ENCODE data around the gene MTMR12. TPM values are rescaled to one million over a fixed set of nuclear protein-coding genes. Genes with fewer than 3 reads are reported as not detected.

MTMR12 gene
- polyA plus RNA-seq, 1 donor (not counting 4 experiments of a cell fraction or from before 2014, with no cell fraction given) = 17.1 TPM

DNA sequence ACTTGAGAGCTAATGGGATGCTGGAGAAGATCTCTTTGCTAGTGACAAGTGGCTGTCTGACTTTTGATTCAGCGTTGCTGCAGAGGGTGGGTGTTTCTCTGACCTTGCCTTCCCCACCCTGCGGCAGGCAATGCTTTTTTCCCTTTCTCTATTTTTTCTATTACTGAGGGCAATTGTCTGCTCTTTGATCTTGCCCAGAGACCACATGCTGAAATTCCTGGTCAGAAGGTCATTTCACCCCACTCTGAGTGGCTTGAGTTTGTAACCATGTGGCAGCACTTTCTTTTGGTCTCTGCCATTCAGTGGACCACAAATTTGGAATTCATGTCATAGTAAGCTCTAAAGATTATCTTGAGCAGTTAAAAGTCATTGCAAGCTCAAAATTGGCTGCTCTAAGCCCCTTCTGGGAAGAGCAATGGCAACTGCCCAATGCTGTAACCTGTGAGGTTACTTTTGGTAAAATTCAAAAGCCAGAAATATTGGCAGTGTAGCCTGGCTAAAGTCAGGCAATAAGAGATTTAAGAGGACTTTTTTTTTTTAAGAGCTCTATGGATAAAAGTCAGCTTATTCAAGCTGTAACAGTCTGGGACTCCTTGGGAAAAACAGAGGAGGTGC, 30.4 kb upstream of the MTMR12 start:
- Histone ChIP-seq H3K27me3 (ENCODE audit: control insufficient read depth, extremely low read depth, insufficient read depth, low read length) (no peaks in the 10 kb centered on the region), H3K9ac (ENCODE audit: control insufficient read depth, extremely low read depth, insufficient read depth, low read length) (no peak overlapping the region), H3K4me1 (ENCODE audit: control insufficient read depth, extremely low read depth, insufficient read depth, low read length) (no peaks in the 10 kb centered on the region), H3K36me3 (ENCODE audit: control insufficient read depth in 2 of 2, extremely low read depth in 1 of 2, insufficient read depth in 2 of 2, low read length in 2 of 2) (no peaks in the 10 kb centered on the region), H4K20me1 (ENCODE audit: control insufficient read depth, extremely low read depth, insufficient read depth, low read length) (no peaks in the 10 kb centered on the region), H3K27ac (ENCODE audit: control insufficient read depth, insufficient read depth, low read length) (no peak overlapping the region), H2AFZ (ENCODE audit: control insufficient read depth, low read length) (no peak overlapping the region), H3K4me3 (ENCODE audit: control insufficient read depth in 2 of 3, extremely low read depth in 1 of 3, insufficient read depth in 2 of 3, low read depth in 1 of 3, low read length in 3 of 3) (no peak overlapping the region), H3K4me2 (ENCODE audit: control insufficient read depth, extremely low read depth, insufficient read depth, low read depth, low read length) (no peak overlapping the region), H3K9me1 (ENCODE audit: control insufficient read depth, extremely low read depth, insufficient read depth, low read length) (no peaks in the 10 kb centered on the region), H3K79me2 (ENCODE audit: control insufficient read depth, insufficient read depth, low read length) (no peaks in the 10 kb centered on the region), H3K9me3 (ENCODE audit: control insufficient read depth, low read depth, low read length) (no peaks in the 10 kb centered on the region)
- FAIRE-seq (no peak), DNase-seq (ENCODE audit: low read depth, low spot score) (no peak)
- TF ChIP-seq, protein P1, sequence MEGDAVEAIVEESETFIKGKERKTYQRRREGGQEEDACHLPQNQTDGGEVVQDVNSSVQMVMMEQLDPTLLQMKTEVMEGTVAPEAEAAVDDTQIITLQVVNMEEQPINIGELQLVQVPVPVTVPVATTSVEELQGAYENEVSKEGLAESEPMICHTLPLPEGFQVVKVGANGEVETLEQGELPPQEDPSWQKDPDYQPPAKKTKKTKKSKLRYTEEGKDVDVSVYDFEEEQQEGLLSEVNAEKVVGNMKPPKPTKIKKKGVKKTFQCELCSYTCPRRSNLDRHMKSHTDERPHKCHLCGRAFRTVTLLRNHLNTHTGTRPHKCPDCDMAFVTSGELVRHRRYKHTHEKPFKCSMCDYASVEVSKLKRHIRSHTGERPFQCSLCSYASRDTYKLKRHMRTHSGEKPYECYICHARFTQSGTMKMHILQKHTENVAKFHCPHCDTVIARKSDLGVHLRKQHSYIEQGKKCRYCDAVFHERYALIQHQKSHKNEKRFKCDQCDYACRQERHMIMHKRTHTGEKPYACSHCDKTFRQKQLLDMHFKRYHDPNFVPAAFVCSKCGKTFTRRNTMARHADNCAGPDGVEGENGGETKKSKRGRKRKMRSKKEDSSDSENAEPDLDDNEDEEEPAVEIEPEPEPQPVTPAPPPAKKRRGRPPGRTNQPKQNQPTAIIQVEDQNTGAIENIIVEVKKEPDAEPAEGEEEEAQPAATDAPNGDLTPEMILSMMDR (optimal IDR thresholded peaks at IDR 0.05 in 1 of 3, IDR thresholded peaks at IDR 0.05 in 1 of 3, conservative IDR thresholded peaks at IDR 0.05 in 1 of 3; ENCODE audit: extremely low read depth in 1 of 3, insufficient read depth in 2 of 3, low read length in 3 of 3) = no peak
- no peak for TF ChIP-seq EZH2 (IDR thresholded peaks at IDR 0.05; ENCODE audit: low read length)
- dilution Hi-C loops (cut with MboI; ENCODE audit: extremely low pct_ligation_motif_present, low sequenced_read_pairs) = no loop called here

DNA sequence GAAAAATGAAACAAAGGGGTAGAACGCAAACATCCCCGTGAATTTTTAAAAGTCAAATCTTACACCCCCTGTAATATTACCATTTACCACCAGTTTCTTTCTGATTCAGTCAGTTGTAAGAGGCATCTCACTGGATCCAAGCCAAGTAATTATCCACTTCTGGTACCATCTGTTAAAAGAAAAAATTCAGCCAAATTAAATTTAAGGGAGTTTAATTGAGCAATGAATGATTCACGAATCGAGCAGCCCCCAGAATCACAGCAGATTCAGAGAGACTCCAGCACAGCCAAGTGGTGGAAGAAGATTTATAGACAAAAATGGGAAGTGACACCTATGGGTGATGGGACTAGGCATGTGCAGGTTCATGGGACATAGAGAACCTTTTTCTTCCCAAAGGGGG, 29.9 kb upstream of the MTMR12 start:
- no peak for TF ChIP-seq EZH2 (IDR thresholded peaks at IDR 0.05; ENCODE audit: low read length)
- TF ChIP-seq, protein P1 (optimal IDR thresholded peaks at IDR 0.05 in 1 of 3, IDR thresholded peaks at IDR 0.05 in 1 of 3, conservative IDR thresholded peaks at IDR 0.05 in 1 of 3; ENCODE audit: extremely low read depth in 1 of 3, insufficient read depth in 2 of 3, low read length in 3 of 3) = no peak
- Histone ChIP-seq H3K4me1 (ENCODE audit: control insufficient read depth, extremely low read depth, insufficient read depth, low read length) (no peaks in the 10 kb centered on the region), H3K27me3 (ENCODE audit: control insufficient read depth, extremely low read depth, insufficient read depth, low read length) (no peaks in the 10 kb centered on the region), H3K27ac (ENCODE audit: control insufficient read depth, insufficient read depth, low read length) (no peak overlapping the region), H4K20me1 (ENCODE audit: control insufficient read depth, extremely low read depth, insufficient read depth, low read length) (no peaks in the 10 kb centered on the region), H3K36me3 (ENCODE audit: control insufficient read depth in 2 of 2, extremely low read depth in 1 of 2, insufficient read depth in 2 of 2, low read length in 2 of 2) (no peaks in the 10 kb centered on the region), H3K9ac (ENCODE audit: control insufficient read depth, extremely low read depth, insufficient read depth, low read length) (no peak overlapping the region), H3K9me3 (ENCODE audit: control insufficient read depth, low read depth, low read length) (no peaks in the 10 kb centered on the region), H3K79me2 (ENCODE audit: control insufficient read depth, insufficient read depth, low read length) (no peaks in the 10 kb centered on the region), H3K4me2 (ENCODE audit: control insufficient read depth, extremely low read depth, insufficient read depth, low read depth, low read length) (no peak overlapping the region), H3K9me1 (ENCODE audit: control insufficient read depth, extremely low read depth, insufficient read depth, low read length) (no peaks in the 10 kb centered on the region), H3K4me3 (ENCODE audit: control insufficient read depth in 2 of 3, extremely low read depth in 1 of 3, insufficient read depth in 2 of 3, low read depth in 1 of 3, low read length in 3 of 3) (no peak overlapping the region), H2AFZ (ENCODE audit: control insufficient read depth, low read length) (no peak overlapping the region)
- FAIRE-seq = no peak
- no peak for DNase-seq (ENCODE audit: low read depth, low spot score)
- dilution Hi-C loops (cut with MboI; ENCODE audit: extremely low pct_ligation_motif_present, low sequenced_read_pairs) = no loop called here
